A673 (cell line): ENCODE measurements around the gene MC2R.

Source experiments
- CTCF ChIP-seq: fragments of 300-800, 200-600 bp; sonication (generic); conservative IDR thresholded peaks from 2 replicates; pipeline ENCODE4 v1.5.1; 2017; ENCODE audit warnings: low read depth, mild to moderate bottlenecking, antibody characterized with exemption, low read length, moderate library complexity, mixed read lengths
- EZH2 ChIP-seq: fragments of 200-600 bp; sonication (generic); IDR thresholded peaks from 2 replicates; pipeline ENCODE4 v1.6.1; 2017; ENCODE audit warnings: borderline replicate concordance, low read depth, mild to moderate bottlenecking, mixed read lengths, antibody characterized with exemption, low read length; ENCODE audit not compliant: poor library complexity, severe bottlenecking

GRCh38 chr18:13909141-13909940 is 6.0 kb downstream of the MC2R start:
- TF ChIP-seq CTCF (no peak), EZH2 (no peak)
